Lower leg skin (tissue), 3 donors: ENCODE data around the gene RUNX1.

Source experiments
- POLR2A ChIP-seq, 2 donors: fragments of 450-650 bp; IDR thresholded peaks; one replicate each; pipeline ENCODE4 v1.6.1; 2016 to 2017; ENCODE audit warnings: antibody characterized with exemption in 2 of 2, mild to moderate bottlenecking in 1 of 2, moderate library complexity in 1 of 2
- TF ChIP-seq, protein P1 (sequence below), 3 donors: fragments of 450-650 bp; IDR thresholded peaks; one replicate each; pipeline ENCODE4 v1.5.1; 2016; ENCODE audit warnings: antibody characterized with exemption in 3 of 3, mild to moderate bottlenecking in 3 of 3, moderate library complexity in 2 of 3

DNA sequence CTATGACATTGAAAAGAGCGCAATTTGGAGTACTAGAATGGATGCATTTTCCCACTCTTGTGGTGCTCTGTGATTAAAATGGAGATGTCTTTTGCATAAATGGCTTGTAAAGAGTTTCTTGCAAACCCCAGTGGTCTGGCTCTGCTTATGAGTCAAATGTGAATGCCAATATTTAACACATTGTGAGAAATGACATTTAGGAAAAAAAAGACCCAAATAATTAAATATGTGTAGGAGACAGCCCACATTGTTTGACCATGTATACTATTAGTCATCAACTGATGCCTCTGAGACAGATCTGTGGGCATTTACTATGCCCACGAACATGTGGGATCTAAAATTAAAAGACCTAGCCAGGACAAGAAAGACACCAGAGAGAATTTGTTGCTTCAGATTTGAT is 22.2 kb upstream of the RUNX1 start:
- TF ChIP-seq, protein P1, sequence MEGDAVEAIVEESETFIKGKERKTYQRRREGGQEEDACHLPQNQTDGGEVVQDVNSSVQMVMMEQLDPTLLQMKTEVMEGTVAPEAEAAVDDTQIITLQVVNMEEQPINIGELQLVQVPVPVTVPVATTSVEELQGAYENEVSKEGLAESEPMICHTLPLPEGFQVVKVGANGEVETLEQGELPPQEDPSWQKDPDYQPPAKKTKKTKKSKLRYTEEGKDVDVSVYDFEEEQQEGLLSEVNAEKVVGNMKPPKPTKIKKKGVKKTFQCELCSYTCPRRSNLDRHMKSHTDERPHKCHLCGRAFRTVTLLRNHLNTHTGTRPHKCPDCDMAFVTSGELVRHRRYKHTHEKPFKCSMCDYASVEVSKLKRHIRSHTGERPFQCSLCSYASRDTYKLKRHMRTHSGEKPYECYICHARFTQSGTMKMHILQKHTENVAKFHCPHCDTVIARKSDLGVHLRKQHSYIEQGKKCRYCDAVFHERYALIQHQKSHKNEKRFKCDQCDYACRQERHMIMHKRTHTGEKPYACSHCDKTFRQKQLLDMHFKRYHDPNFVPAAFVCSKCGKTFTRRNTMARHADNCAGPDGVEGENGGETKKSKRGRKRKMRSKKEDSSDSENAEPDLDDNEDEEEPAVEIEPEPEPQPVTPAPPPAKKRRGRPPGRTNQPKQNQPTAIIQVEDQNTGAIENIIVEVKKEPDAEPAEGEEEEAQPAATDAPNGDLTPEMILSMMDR (IDR thresholded peaks at IDR 0.05): no peak
- TF ChIP-seq POLR2A (IDR thresholded peaks at IDR 0.05): no peak
